ENCODE data around the gene THUMPD2. TPM values are rescaled to one million over a fixed set of nuclear protein-coding genes. Genes with fewer than 3 reads are reported as not detected.

Gene THUMPD2
- total and polyA plus RNA-seq, 10 donors = 8.7 to 16.9 (median 13.3) TPM

- H3K9me3 ChIP-seq = no peaks in the 10 kb centered on the region
- no peak for TF ChIP-seq POLR2A (IDR thresholded peaks at IDR 0.05)
- TF ChIP-seq, protein P1, sequence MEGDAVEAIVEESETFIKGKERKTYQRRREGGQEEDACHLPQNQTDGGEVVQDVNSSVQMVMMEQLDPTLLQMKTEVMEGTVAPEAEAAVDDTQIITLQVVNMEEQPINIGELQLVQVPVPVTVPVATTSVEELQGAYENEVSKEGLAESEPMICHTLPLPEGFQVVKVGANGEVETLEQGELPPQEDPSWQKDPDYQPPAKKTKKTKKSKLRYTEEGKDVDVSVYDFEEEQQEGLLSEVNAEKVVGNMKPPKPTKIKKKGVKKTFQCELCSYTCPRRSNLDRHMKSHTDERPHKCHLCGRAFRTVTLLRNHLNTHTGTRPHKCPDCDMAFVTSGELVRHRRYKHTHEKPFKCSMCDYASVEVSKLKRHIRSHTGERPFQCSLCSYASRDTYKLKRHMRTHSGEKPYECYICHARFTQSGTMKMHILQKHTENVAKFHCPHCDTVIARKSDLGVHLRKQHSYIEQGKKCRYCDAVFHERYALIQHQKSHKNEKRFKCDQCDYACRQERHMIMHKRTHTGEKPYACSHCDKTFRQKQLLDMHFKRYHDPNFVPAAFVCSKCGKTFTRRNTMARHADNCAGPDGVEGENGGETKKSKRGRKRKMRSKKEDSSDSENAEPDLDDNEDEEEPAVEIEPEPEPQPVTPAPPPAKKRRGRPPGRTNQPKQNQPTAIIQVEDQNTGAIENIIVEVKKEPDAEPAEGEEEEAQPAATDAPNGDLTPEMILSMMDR (IDR thresholded peaks at IDR 0.05 in 8 of 11, conservative IDR thresholded peaks at IDR 0.05 in 3 of 11) = no peak
- TF ChIP-seq POLR2AphosphoS5 (IDR thresholded peaks at IDR 0.05) = no peak
- H3K27me3 ChIP-seq (replicated peaks in 1 of 7) = no peaks in the 10 kb centered on the region
- 95 to 100% (median 97%) methylated on average over 1 of the region's 1 CpG for whole genome bisulfite sequencing, 5 donors
- DNase-seq = no peak
- H3K4me1 ChIP-seq = no peaks in the 10 kb centered on the region
- peaks cover 0 to 100% (median 69%) of the 10 kb centered on the region in 6 donors for H3K36me3 ChIP-seq
- no peak overlapping the region for H3K4me3 ChIP-seq
- intact Hi-C loops (cut with DNase I; ENCODE audit: low total_unique reads) = no loop called here
- no peak overlapping the region for H3K27ac ChIP-seq
Measured at GRCh38 chr2:39755466-39755865, 23.6 kb downstream of the THUMPD2 start.

- H3K36me3 ChIP-seq = peaks cover 0 to 87% (median 33%) of the 10 kb centered on the region in 6 donors
- no peak for TF ChIP-seq POLR2AphosphoS5 (IDR thresholded peaks at IDR 0.05)
- TF ChIP-seq POLR2A (IDR thresholded peaks at IDR 0.05) = no peak
- TF ChIP-seq, protein P1 (IDR thresholded peaks at IDR 0.05 in 8 of 11, conservative IDR thresholded peaks at IDR 0.05 in 3 of 11) = no peak
- WGBS, 5 donors = 35 to 62% (median 57%) methylated on average over 1 of the region's 1 CpG
- intact Hi-C loops (cut with DNase I; ENCODE audit: low total_unique reads) = no loop called here
- H3K4me1 ChIP-seq = no peaks in the 10 kb centered on the region
- H3K9me3 ChIP-seq = no peaks in the 10 kb centered on the region
- no peak overlapping the region for H3K4me3 ChIP-seq
- no peaks in the 10 kb centered on the region for H3K27me3 ChIP-seq (replicated peaks in 1 of 7)
- no peak overlapping the region for H3K27ac ChIP-seq
- DNase-seq = no peak
Measured at GRCh38 chr2:39743269-39743776, 35.7 kb downstream of the THUMPD2 start.

GRCh38 chr2:39741871-39742270 is 37.2 kb downstream of the THUMPD2 start:
- DNase-seq = no peak
- no peak overlapping the region for H3K27ac ChIP-seq
- no peaks in the 10 kb centered on the region for H3K4me1 ChIP-seq
- WGBS, 5 donors = 94 to 100% (median 98%) methylated on average over 1 of the region's 1 CpG
- intact Hi-C loops (cut with DNase I; ENCODE audit: low total_unique reads) = no loop called here
- TF ChIP-seq POLR2AphosphoS5 (IDR thresholded peaks at IDR 0.05) (no peak), POLR2A (IDR thresholded peaks at IDR 0.05) (no peak)
- TF ChIP-seq, protein P1 (IDR thresholded peaks at IDR 0.05 in 8 of 11, conservative IDR thresholded peaks at IDR 0.05 in 3 of 11) = no peak
- no peaks in the 10 kb centered on the region for H3K27me3 ChIP-seq (replicated peaks in 1 of 7)
- H3K4me3 ChIP-seq = no peak overlapping the region
- peaks cover 0 to 93% (median 37%) of the 10 kb centered on the region in 6 donors for H3K36me3 ChIP-seq
- no peaks in the 10 kb centered on the region for H3K9me3 ChIP-seq

DNA sequence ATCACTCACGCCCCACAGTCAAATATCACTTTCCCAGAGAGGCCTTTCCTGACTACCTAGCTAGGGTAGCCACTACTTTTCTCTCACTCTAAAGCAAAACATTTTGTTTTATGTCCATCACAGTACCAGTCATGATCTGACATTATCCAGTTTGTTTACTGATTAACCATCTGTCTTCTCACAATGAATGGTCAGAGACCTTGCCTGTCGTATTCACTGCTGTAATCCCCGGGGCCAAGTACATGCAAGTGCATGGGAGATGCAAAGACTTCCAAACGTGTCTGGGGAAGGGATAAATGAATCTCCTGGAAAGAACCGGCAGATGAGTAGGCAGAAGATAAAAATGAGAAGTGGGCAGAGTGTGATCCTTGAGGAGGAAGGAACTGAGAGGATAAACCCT is 39.7 kb downstream of the THUMPD2 start:
- no peak for DNase-seq
- Histone ChIP-seq H3K36me3 (peaks cover 0 to 98% (median 53%) of the 10 kb centered on the region in 6 donors), H3K9me3 (no peaks in the 10 kb centered on the region), H3K4me1 (no peaks in the 10 kb centered on the region), H3K4me3 (no peak overlapping the region), H3K27me3 (replicated peaks in 1 of 7) (no peaks in the 10 kb centered on the region), H3K27ac (no peak overlapping the region)
- intact Hi-C loops (cut with DNase I; ENCODE audit: low total_unique reads) = no loop called here
- TF ChIP-seq, protein P1 (IDR thresholded peaks at IDR 0.05 in 8 of 11, conservative IDR thresholded peaks at IDR 0.05 in 3 of 11) = no peak
- TF ChIP-seq POLR2A (IDR thresholded peaks at IDR 0.05) = no peak
- TF ChIP-seq POLR2AphosphoS5 (IDR thresholded peaks at IDR 0.05) = no peak
- 72 to 83% (median 75%) methylated on average over 5 of the region's 5 CpGs for WGBS, 5 donors

All from spleen (tissue), 11 donors.